GM12874 (cell line): ENCODE data around the gene SLC18B1.

Experiments
- CTCF ChIP-seq: IDR thresholded peaks from 2 replicates; pipeline ENCODE4 v1.5.1; 2011; ENCODE audit warnings: low read depth, mild to moderate bottlenecking, control low read depth, low read length, moderate library complexity; ENCODE audit not compliant: insufficient read depth

SLC18B1 gene

GRCh38 chr6:132736239-132736638 lies 62.2 kb downstream of the SLC18B1 start:
- TF ChIP-seq CTCF = no peak

- no peak for TF ChIP-seq CTCF
Measured at GRCh38 chr6:132734694-132735236, 63.7 kb downstream of the SLC18B1 start.

GRCh38 chr6:132733814-132734213 lies 64.6 kb downstream of the SLC18B1 start:
- TF ChIP-seq CTCF = no peak

- TF ChIP-seq CTCF = no peak
Measured at GRCh38 chr6:132733283-132733682, 65.2 kb downstream of the SLC18B1 start.

GRCh38 chr6:132731086-132731485 lies 67.4 kb downstream of the SLC18B1 start:
- TF ChIP-seq CTCF = no peak

GRCh38 chr6:132730560-132730959 lies 67.9 kb downstream of the SLC18B1 start:
- no peak for TF ChIP-seq CTCF

- TF ChIP-seq CTCF = 0 out of 2 replicates have a peak, but pooled peaks have one; percentile 10
Measured at GRCh38 chr6:132728616-132729015, 69.8 kb downstream of the SLC18B1 start.
